Peyer's patch (tissue), 4 donors: ENCODE results near the gene WDR35. TPM values are rescaled to one million over a fixed set of nuclear protein-coding genes. Genes with fewer than 3 reads are reported as not detected.
A peak's percentile ranks its signal among the peaks of the same experiment; 100 is the strongest.

Source experiments
- DNase-seq, 3 donors: peaks; one replicate each; pipeline ENCODE4 v3.0.0-alpha.2; 2017 to 2019
- H3K27ac ChIP-seq, 4 donors: fragments of 200-600 bp; sonication (generic); one replicate each; pipeline ENCODE4 v1.5.1; 2016 to 2019
- H3K27me3 ChIP-seq, 2 donors: fragments of 200-600 bp; sonication (generic); one replicate each; pipeline ENCODE4 v1.5.1; 2019
- H3K36me3 ChIP-seq, 3 donors: fragments of 200-600 bp; sonication (generic); one replicate each; pipeline ENCODE4 v1.5.1; 2016 to 2019
- H3K4me1 ChIP-seq, 4 donors: fragments of 200-600 bp; sonication (generic); one replicate each; pipeline ENCODE4 v1.5.1; 2016 to 2019
- H3K4me3 ChIP-seq, 4 donors: fragments of 200-600 bp; sonication (generic); 1 replicate in 3 of 4; 2 replicates in 1 of 4; pipeline ENCODE4 v1.5.1; 2016 to 2019; ENCODE audit warnings: mild to moderate bottlenecking in 1 of 4
- H3K9me3 ChIP-seq, 4 donors: fragments of 200-600 bp; sonication (generic); one replicate each; pipeline ENCODE4 v1.5.1; 2016 to 2019; ENCODE audit warnings: mild to moderate bottlenecking in 1 of 4
- POLR2A ChIP-seq, 2 donors: fragments of 450-650 bp; IDR thresholded peaks; one replicate each; pipeline ENCODE4 v1.5.1; 2017; ENCODE audit warnings: antibody characterized with exemption in 2 of 2, mild to moderate bottlenecking in 2 of 2, moderate library complexity in 2 of 2
- total RNA-seq, 4 donors: library from RNA; depleted of rRNA; stranded (reverse); fragments of >200 nt; gene quantifications; one replicate each; pipeline ENCODE4 v1.1.0, GENCODE V29; 2016
- TF ChIP-seq, protein P1 (sequence below), 6 experiments: fragments of 450-650 bp in 4 of 6; fragments of 200-600 bp in 2 of 6; sonication (generic) in 1 of 6; IDR thresholded peaks; one replicate each; pipeline ENCODE4 v1.5.1; 2017 to 2019; ENCODE audit warnings: antibody characterized with exemption in 6 of 6, mild to moderate bottlenecking in 3 of 6, moderate library complexity in 1 of 6

WDR35 gene
- total RNA-seq, 4 donors from 2014 or later, result 3.4 to 4.1 (median 3.8) TPM

- H3K4me1 ChIP-seq, result no peaks in the 10 kb centered on the region
- H3K9me3 ChIP-seq, result no peaks in the 10 kb centered on the region
- no peak overlapping the region for H3K4me3 ChIP-seq
- no peak for DNase-seq
- H3K27me3 ChIP-seq, result no peaks in the 10 kb centered on the region
- H3K36me3 ChIP-seq, result no peaks in the 10 kb centered on the region
- no peak overlapping the region for H3K27ac ChIP-seq
- TF ChIP-seq POLR2A (IDR thresholded peaks at IDR 0.05), result no peak
These were observed 73.4 kb downstream of the WDR35 start for GRCh38 chr2:19916385-19916950.

DNA sequence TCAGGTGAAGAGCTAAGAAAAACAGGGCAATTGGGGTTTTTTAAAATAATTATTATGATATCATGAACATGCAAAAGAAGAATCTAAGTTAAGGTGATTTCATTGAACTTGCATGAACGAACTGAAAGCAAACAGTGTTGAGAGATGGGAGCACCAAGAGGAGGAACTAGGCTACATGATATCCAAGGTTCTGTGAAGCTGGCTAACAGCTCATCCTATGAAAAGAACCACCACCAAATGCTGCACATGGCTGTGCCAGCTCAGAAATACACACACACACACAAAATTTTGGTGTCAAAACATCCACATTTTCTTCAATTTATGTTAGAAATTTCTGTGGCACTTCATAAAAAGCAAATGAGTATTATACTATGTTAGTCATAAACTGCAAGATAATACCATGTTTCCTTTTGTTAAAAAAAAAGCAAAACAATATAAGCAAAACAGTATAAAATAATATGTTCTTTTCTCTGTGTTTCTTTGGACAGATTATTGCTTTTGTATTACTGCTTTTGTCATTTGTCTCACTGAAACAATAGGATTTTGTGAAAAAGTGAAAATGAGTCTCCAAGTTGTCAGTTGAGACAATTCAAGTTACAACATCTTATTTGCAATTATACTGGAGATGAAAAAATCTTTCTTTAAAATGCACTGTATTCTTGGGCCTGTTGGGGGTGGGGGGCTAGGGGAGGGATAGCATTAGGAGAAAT, 75.5 kb downstream of the WDR35 start:
- TF ChIP-seq POLR2A (IDR thresholded peaks at IDR 0.05), result no peak
- TF ChIP-seq, protein P1, sequence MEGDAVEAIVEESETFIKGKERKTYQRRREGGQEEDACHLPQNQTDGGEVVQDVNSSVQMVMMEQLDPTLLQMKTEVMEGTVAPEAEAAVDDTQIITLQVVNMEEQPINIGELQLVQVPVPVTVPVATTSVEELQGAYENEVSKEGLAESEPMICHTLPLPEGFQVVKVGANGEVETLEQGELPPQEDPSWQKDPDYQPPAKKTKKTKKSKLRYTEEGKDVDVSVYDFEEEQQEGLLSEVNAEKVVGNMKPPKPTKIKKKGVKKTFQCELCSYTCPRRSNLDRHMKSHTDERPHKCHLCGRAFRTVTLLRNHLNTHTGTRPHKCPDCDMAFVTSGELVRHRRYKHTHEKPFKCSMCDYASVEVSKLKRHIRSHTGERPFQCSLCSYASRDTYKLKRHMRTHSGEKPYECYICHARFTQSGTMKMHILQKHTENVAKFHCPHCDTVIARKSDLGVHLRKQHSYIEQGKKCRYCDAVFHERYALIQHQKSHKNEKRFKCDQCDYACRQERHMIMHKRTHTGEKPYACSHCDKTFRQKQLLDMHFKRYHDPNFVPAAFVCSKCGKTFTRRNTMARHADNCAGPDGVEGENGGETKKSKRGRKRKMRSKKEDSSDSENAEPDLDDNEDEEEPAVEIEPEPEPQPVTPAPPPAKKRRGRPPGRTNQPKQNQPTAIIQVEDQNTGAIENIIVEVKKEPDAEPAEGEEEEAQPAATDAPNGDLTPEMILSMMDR (IDR thresholded peaks at IDR 0.05), result no peak
- Histone ChIP-seq H3K4me3 (no peak overlapping the region), H3K27ac (no peak overlapping the region), H3K9me3 (no peaks in the 10 kb centered on the region), H3K27me3 (no peaks in the 10 kb centered on the region), H3K4me1 (no peaks in the 10 kb centered on the region), H3K36me3 (no peaks in the 10 kb centered on the region)
- DNase-seq, result no peak

DNA sequence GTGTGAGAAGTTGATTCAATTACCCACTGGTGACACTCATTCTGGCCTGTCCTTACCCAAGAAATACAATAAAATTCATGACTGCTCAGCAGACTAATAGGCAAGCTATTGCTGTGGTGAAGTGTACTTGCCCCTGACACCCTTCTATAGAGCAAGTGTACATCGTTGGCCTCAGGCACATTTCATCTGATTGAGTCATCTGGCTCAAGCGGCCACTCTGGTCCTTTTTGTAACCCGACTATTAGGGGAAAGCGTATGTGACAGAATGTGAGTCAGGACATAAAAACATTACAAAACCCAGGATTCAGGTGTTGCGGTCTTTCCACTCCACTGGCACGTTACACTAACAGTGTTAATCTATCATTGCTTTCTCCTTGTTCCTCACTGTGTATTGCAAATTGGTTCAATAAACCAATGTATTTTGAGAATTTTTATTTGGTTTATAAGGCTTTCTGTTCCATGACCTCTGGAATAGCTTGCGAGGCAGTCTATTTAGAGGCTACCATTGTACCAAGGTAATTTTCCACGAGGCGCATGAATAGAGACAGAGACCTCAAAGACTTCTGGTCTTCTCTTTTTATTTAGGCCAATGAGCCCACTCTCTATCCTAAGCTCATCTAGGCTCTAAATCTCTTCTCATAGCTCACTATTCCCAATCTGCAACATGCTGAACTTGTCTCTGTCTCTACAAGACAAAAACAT, 77.9 kb downstream of the WDR35 start:
- Histone ChIP-seq H3K27me3 (no peaks in the 10 kb centered on the region), H3K4me1 (no peaks in the 10 kb centered on the region), H3K36me3 (no peaks in the 10 kb centered on the region), H3K4me3 (no peak overlapping the region), H3K9me3 (no peaks in the 10 kb centered on the region), H3K27ac (no peak overlapping the region)
- no peak for DNase-seq
- TF ChIP-seq, protein P1 (IDR thresholded peaks at IDR 0.05), result no peak
- no peak for TF ChIP-seq POLR2A (IDR thresholded peaks at IDR 0.05)

- peak overlapping the region; percentile 93 to 96 (median 96) for H3K27ac ChIP-seq
- peaks cover 0 to 21% (median 2%) of the 10 kb centered on the region in 4 donors for H3K4me1 ChIP-seq
- H3K36me3 ChIP-seq, result no peaks in the 10 kb centered on the region
- TF ChIP-seq POLR2A (IDR thresholded peaks at IDR 0.05), result no peak
- TF ChIP-seq, protein P1 (IDR thresholded peaks at IDR 0.05), result no peak
- no peaks in the 10 kb centered on the region for H3K9me3 ChIP-seq
- DNase-seq, result no peak
- H3K4me3 ChIP-seq, result peak overlapping the region; percentile 70 to 96 (median 76)
- H3K27me3 ChIP-seq, result no peaks in the 10 kb centered on the region
These were observed 87.6 kb downstream of the WDR35 start for GRCh38 chr2:19902216-19902740.

GRCh38 chr2:19901442-19902215, 88.3 kb downstream of the WDR35 start, which contains the start of gene TTC32:
Gene TTC32, minus strand, starts transcription at chr2:19901983. Its CDS starts 129 bp downstream, at chr2:19901854.
- peak; percentile 91 to 97 (median 95) for DNase-seq
- Histone ChIP-seq H3K27ac (peak within 1 kb of the TSS; percentile 93 to 96 (median 96)), H3K4me3 (peak within 1 kb of the TSS; percentile 70 to 96 (median 76)), H3K4me1 (peaks cover 0 to 26% (median 2%) of the 10 kb centered on the region in 4 donors), H3K9me3 (no peaks in the 10 kb centered on the region), H3K27me3 (no peaks in the 10 kb centered on the region), H3K36me3 (no peaks in the 10 kb centered on the region)
- TF ChIP-seq, protein P1 (IDR thresholded peaks at IDR 0.05), result no peak
- peak; percentile 56 to 70 for TF ChIP-seq POLR2A (IDR thresholded peaks at IDR 0.05)
